HepG2 (cell line): Measurements from ENCODE around the gene CBX2. TPM values are rescaled to one million over a fixed set of nuclear protein-coding genes. Genes with fewer than 3 reads are reported as not detected.
A peak's percentile ranks its signal among the peaks of the same experiment; 100 is the strongest.

Source experiments
- ATF1 ChIP-seq: IDR thresholded peaks from 2 replicates; pipeline ENCODE4 v1.6.1; 2016; ENCODE audit warnings: mild to moderate bottlenecking, control low read depth
- CAMTA2 ChIP-seq: sonication (generic); formaldehyde crosslinking; IDR thresholded peaks from 2 replicates; pipeline ENCODE4 v1.4.0; 2020; ENCODE audit warnings: mild to moderate bottlenecking, missing genetic modification reagents, borderline replicate concordance
- CBX2 ChIP-seq, 2 experiments: fragments of 200-600 bp in 1 of 2; sonication (generic); formaldehyde crosslinking in 1 of 2; IDR thresholded peaks; 2 replicates each; pipeline versions ENCODE4 v1.7.0 to v1.8.1; 2018 to 2022; ENCODE audit warnings: low read depth in 2 of 2, low read length in 1 of 2, mild to moderate bottlenecking in 1 of 2, missing genetic modification reagents in 1 of 2
- CHD2 ChIP-seq: IDR thresholded peaks from 2 replicates; pipeline ENCODE4 v1.6.1; 2011; ENCODE audit warnings: low read depth, low read length, improper control_type of control experiment
- GATAD2A ChIP-seq: IDR thresholded peaks from 2 replicates; pipeline ENCODE4 v1.6.1; 2016
- JUND ChIP-seq: sonication (generic); formaldehyde crosslinking; IDR thresholded peaks from 2 replicates; pipeline ENCODE4 v1.8.0; 2022; ENCODE audit warnings: mild to moderate bottlenecking, missing genetic modification reagents
- MLLT10 ChIP-seq: sonication (generic); formaldehyde crosslinking; IDR thresholded peaks from 2 replicates; pipeline ENCODE4 v1.4.0; 2020; ENCODE audit warnings: missing genetic modification reagents
- NFATC3 ChIP-seq: sonication (generic); formaldehyde crosslinking; IDR thresholded peaks from 2 replicates; pipeline ENCODE4 v1.5.1; 2020; ENCODE audit warnings: mild to moderate bottlenecking, missing genetic modification reagents
- NFIB ChIP-seq: sonication (generic); formaldehyde crosslinking; IDR thresholded peaks from 2 replicates; pipeline ENCODE4 v1.9.0; 2021; ENCODE audit warnings: missing genetic modification reagents, mild to moderate bottlenecking, borderline replicate concordance
- NFRKB ChIP-seq: fragments of 450-650 bp; IDR thresholded peaks from 2 replicates; pipeline ENCODE4 v1.6.1; 2017
- REPIN1 ChIP-seq: sonication (generic); formaldehyde crosslinking; IDR thresholded peaks from 2 replicates; pipeline ENCODE4 v1.8.0; 2022; ENCODE audit warnings: missing genetic modification reagents, low read depth, mild to moderate bottlenecking, borderline replicate concordance
- SOX5 ChIP-seq: IDR thresholded peaks from 2 replicates; pipeline ENCODE4 v1.6.1; 2016; ENCODE audit warnings: borderline replicate concordance
- SRY ChIP-seq: sonication (generic); formaldehyde crosslinking; IDR thresholded peaks from 2 replicates; pipeline ENCODE4 v1.8.0; 2022; ENCODE audit warnings: mild to moderate bottlenecking, missing genetic modification reagents
- SUZ12 ChIP-seq: fragments of 150-350 bp; IDR thresholded peaks from 2 replicates; pipeline ENCODE4 v1.6.1; 2014; ENCODE audit warnings: low read depth, low read length
- TARDBP ChIP-seq: sonication (generic); formaldehyde crosslinking; IDR thresholded peaks from 2 replicates; pipeline ENCODE4 v1.8.0; 2022; ENCODE audit warnings: mild to moderate bottlenecking, missing genetic modification reagents
- ZNF232 ChIP-seq: sonication (generic); formaldehyde crosslinking; IDR thresholded peaks from 2 replicates; pipeline ENCODE4 v1.4.0; 2020; ENCODE audit warnings: missing genetic modification reagents, borderline replicate concordance
- ZNF460 ChIP-seq: sonication (generic); formaldehyde crosslinking; IDR thresholded peaks from 2 replicates; pipeline ENCODE4 v1.5.1; 2020; ENCODE audit warnings: missing genetic modification reagents, mild to moderate bottlenecking, borderline replicate concordance
- ZNF496 ChIP-seq: sonication (generic); formaldehyde crosslinking; IDR thresholded peaks from 2 replicates; pipeline ENCODE4 v1.8.1; 2023; ENCODE audit warnings: mild to moderate bottlenecking, moderate library complexity, missing genetic modification reagents; ENCODE audit not compliant: insufficient replicate concordance
- ZNF557 ChIP-seq: sonication (generic); formaldehyde crosslinking; IDR thresholded peaks from 2 replicates; pipeline ENCODE4 v1.4.0; 2020; ENCODE audit warnings: missing genetic modification reagents
- ZNF678 ChIP-seq: sonication (generic); formaldehyde crosslinking; IDR thresholded peaks from 2 replicates; pipeline ENCODE4 v1.4.0; 2020; ENCODE audit warnings: mild to moderate bottlenecking, missing genetic modification reagents
- ZNF782 ChIP-seq: sonication (generic); formaldehyde crosslinking; IDR thresholded peaks from 2 replicates; pipeline ENCODE4 v1.4.0; 2020; ENCODE audit warnings: missing genetic modification reagents, mild to moderate bottlenecking, borderline replicate concordance
- ZNF878 ChIP-seq: sonication (generic); formaldehyde crosslinking; IDR thresholded peaks from 2 replicates; pipeline ENCODE4 v1.8.1; 2023; ENCODE audit warnings: mild to moderate bottlenecking, missing genetic modification reagents, moderate library complexity
- polyA plus RNA-seq, 8 experiments: library from polyadenylated mRNA; depleted of rRNA in 3 of 8; stranded (reverse) in 7 of 8; unstranded in 1 of 8; fragments of >200 nt; fragmentation: Illumina TruSeq in 4 of 8; extraction: Trizol in 4 of 8; gene quantifications; 2 replicates each; pipeline versions ENCODE4 v1.2.1 to v1.2.3, GENCODE V29; 2011 to 2016; ENCODE audit warnings: low read depth in 4 of 8, missing spikeins in 1 of 8, mixed read lengths in 1 of 8; ENCODE audit not compliant: insufficient read depth in 1 of 8
- total RNA-seq, 5 experiments: library from RNA; depleted of rRNA; stranded (reverse); fragments of >200 nt; fragmentation: Illumina TruSeq; extraction: Trizol; gene quantifications; 2 replicates each; pipeline ENCODE4 v1.2.3, GENCODE V29; 2016; ENCODE audit warnings: low read depth in 1 of 5
- TF ChIP-seq, protein P1 (sequence below): sonication (generic); formaldehyde crosslinking; IDR thresholded peaks from 2 replicates; pipeline ENCODE4 v1.4.0; 2020; ENCODE audit warnings: low read depth, mild to moderate bottlenecking, missing genetic modification reagents
- TF ChIP-seq, protein P2 (sequence below): IDR thresholded peaks from 2 replicates; pipeline ENCODE4 v1.6.1; 2016; ENCODE audit warnings: low read depth, borderline replicate concordance
- TF ChIP-seq, protein P3 (sequence below): IDR thresholded peaks from 2 replicates; pipeline ENCODE4 v1.6.1; 2016; ENCODE audit warnings: missing genetic modification reagents, missing compliant biosample characterization
- TF ChIP-seq, protein P4 (sequence below): sonication (generic); formaldehyde crosslinking; IDR thresholded peaks from 2 replicates; pipeline ENCODE4 v1.5.0; 2020; ENCODE audit warnings: mild to moderate bottlenecking, missing genetic modification reagents, borderline replicate concordance

CBX2 gene
- total and polyA plus RNA-seq, 2 of the 13 experiments (the other 11 are each of a cell fraction or from before 2014, with no cell fraction given): 14.5 to 31.1 TPM

DNA sequence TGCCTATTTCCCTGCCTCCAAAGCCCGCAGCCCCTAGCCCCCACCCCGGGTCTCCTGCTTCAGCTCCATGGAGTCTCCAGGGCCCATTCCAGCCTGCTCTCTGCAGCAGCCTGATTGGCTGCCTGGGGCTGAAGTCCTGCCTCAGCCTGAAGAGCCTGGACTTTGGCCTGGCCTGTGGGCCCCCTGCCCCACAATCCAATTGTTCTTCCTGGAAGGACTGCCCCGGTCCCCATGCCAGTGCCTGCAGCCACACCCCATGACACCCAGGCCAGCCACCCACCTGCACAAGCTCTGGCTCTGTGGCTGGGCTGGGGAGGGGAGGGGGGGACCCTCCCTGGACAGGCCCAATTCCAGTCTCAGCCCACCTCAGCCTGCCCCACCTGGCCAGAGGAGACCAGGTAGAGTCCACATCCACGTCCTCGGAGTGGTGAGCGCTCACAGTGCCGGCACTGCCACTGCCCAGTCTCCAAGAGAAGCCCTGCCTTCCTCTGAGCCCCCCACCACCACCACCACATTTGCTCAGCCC, 34.9 kb upstream of the CBX2 start (continued):
- TF ChIP-seq REPIN1 (peak; percentile 82; the same call in 1 of the 2 replicates), SUZ12 (0 out of 2 replicates have a peak, but pooled peaks have one; percentile 2), JUND (no peak), GATAD2A (CRISPR knock-in tag) (peak; percentile 90), ATF1 (CRISPR knock-in tag) (no peak), CAMTA2 (no peak; the same call in 1 of the 2 replicates), CBX2 (IDR thresholded peaks at IDR 0.05; ENCODE audit: low read depth, low read length) (no peak), CBX2 (CRISPR knock-in tag; IDR thresholded peaks at IDR 0.05; ENCODE audit: low read depth) (no peak), ZNF496 (no peak), ZNF878 (CRISPR knock-in tag) (no peak), NFRKB (no peak), MLLT10 (CRISPR knock-in tag) (no peak), CHD2 (no peak), ZNF782 (CRISPR knock-in tag) (no peak; the same call in 1 of the 2 replicates), ZNF460 (CRISPR knock-in tag) (no peak; the same call in 1 of the 2 replicates), SOX5 (peak; percentile 98), SRY (no peak; the same call in none of the 2 replicates), ZNF557 (no peak), NFIB (CRISPR knock-in tag) (no peak), ZNF232 (0 out of 2 replicates have a peak, but pooled peaks have one; percentile 33), ZNF678 (no peak), TARDBP (CRISPR knock-in tag) (peak; percentile 83; the same call in 1 of the 2 replicates), NFATC3 (no peak)
- TF ChIP-seq, protein P1, sequence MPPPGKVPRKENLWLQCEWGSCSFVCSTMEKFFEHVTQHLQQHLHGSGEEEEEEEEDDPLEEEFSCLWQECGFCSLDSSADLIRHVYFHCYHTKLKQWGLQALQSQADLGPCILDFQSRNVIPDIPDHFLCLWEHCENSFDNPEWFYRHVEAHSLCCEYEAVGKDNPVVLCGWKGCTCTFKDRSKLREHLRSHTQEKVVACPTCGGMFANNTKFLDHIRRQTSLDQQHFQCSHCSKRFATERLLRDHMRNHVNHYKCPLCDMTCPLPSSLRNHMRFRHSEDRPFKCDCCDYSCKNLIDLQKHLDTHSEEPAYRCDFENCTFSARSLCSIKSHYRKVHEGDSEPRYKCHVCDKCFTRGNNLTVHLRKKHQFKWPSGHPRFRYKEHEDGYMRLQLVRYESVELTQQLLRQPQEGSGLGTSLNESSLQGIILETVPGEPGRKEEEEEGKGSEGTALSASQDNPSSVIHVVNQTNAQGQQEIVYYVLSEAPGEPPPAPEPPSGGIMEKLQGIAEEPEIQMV: peak; percentile 66; the same call in 1 of the 2 replicates
- TF ChIP-seq, protein P2, sequence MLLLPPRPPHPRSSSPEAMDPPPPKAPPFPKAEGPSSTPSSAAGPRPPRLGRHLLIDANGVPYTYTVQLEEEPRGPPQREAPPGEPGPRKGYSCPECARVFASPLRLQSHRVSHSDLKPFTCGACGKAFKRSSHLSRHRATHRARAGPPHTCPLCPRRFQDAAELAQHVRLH (CRISPR knock-in tag): peak; percentile 91
- TF ChIP-seq, protein P3, sequence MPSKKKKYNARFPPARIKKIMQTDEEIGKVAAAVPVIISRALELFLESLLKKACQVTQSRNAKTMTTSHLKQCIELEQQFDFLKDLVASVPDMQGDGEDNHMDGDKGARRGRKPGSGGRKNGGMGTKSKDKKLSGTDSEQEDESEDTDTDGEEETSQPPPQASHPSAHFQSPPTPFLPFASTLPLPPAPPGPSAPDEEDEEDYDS (CRISPR knock-in tag): peak; percentile 85
- TF ChIP-seq, protein P4, sequence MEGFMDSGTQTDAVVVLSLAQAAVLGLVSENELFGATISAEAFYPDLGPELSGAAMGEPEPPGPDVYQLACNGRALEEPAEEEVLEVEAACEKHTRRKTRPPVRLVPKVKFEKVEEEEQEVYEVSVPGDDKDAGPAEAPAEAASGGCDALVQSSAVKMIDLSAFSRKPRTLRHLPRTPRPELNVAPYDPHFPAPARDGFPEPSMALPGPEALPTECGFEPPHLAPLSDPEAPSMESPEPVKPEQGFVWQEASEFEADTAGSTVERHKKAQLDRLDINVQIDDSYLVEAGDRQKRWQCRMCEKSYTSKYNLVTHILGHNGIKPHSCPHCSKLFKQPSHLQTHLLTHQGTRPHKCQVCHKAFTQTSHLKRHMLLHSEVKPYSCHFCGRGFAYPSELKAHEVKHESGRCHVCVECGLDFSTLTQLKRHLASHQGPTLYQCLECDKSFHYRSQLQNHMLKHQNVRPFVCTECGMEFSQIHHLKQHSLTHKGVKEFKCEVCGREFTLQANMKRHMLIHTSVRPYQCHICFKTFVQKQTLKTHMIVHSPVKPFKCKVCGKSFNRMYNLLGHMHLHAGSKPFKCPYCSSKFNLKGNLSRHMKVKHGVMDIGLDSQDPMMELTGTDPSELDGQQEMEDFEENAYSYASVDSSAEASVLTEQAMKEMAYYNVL (CRISPR knock-in tag): 0 out of 2 replicates have a peak, but pooled peaks have one; percentile 25
